Skeletal muscle satellite cell (primary cell): ENCODE results near the gene SEMA3C.

Experiments
- H3K27me3 ChIP-seq: 2 replicates; pipeline ENCODE4 v1.7.0; 2013; ENCODE audit warnings: low read length; ENCODE audit not compliant: control insufficient read depth, insufficient read depth
- H3K36me3 ChIP-seq: 2 replicates; pipeline ENCODE4 v1.7.0; 2013; ENCODE audit warnings: mild to moderate bottlenecking, control low read depth, low read length; ENCODE audit not compliant: insufficient read depth
- H3K4me1 ChIP-seq: 2 replicates; pipeline ENCODE4 v1.7.0; 2013; ENCODE audit warnings: low read length; ENCODE audit not compliant: control insufficient read depth, insufficient read depth
- H3K4me2 ChIP-seq: 2 replicates; pipeline ENCODE4 v1.7.0; 2013; ENCODE audit warnings: mild to moderate bottlenecking, low read length
- H3K4me3 ChIP-seq: 2 replicates; pipeline ENCODE4 v1.7.0; 2013; ENCODE audit warnings: low read length
- H3K9ac ChIP-seq: 2 replicates; pipeline ENCODE4 v1.7.0; 2013; ENCODE audit warnings: mild to moderate bottlenecking, low read depth, low read length, moderate library complexity
- H3K9me3 ChIP-seq: replicated peaks from 2 replicates; pipeline ENCODE4 v1.7.0; 2013; ENCODE audit warnings: mild to moderate bottlenecking, control low read depth, low read length

Gene SEMA3C

DNA sequence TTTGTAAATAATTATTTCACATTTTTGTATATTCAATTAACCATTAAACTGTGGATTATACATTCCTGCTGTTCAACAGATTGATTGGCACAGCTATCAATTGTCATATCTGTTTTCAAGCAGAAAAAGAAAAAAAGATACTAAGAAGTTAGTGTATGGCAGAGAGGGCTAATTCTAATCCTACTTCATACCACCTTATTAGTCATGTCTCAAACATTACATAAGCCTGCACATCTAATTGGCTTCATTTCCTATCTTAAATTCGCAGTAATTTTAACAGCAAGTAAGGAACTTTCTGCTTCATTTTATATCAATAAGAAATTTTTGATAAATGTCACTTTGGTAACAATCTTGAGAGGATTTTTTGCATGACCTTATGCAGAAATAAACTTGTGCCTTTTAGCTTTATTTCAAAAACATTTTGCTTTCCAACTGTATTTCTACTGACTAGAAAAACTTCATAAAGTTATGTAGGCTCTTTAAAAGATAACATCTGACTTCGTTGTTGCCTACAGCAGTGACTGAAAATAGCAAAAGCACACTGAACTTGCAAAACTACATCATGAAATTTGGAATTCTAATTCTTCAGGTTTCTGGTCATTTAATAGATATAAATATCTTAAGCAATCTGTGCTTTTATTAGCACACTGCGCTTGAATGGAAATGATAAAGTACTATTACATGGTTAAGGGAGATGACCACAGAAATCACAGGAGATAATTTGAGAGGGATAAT is 111.5 kb downstream of the SEMA3C start:
- H3K4me3 ChIP-seq: no peak overlapping the region

DNA sequence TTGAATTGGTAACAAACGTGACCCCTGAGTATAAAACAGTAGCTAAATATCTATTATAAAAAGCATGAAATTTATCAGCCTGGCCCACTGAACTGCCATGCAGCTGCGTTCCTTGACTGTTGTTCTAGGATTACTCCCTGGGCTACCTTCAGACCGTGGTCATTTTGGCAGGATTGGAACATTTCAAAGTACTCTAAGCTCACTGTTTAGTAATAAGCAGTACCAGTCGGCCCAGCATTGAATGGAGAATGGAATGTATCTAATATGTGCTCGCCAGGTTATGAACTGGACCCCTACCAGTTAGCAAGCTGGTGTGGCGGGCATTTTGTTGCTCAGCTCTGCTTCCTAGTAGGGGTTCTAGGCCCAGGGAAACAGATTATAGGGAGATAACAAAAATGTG is 112.2 kb downstream of the SEMA3C start:
- Histone ChIP-seq H3K4me3 (no peak overlapping the region), H3K4me1 (peaks cover 29% of the 10 kb centered on the region), H3K9me3 (no peaks in the 10 kb centered on the region), H3K4me2 (no peak overlapping the region), H3K9ac (no peak overlapping the region), H3K27me3 (no peaks in the 10 kb centered on the region), H3K36me3 (peaks cover 45% of the 10 kb centered on the region)

More for the DNA sequence above, 111.5 kb downstream of the SEMA3C start:
- Histone ChIP-seq H3K27me3 (no peaks in the 10 kb centered on the region), H3K4me1 (peaks cover 29% of the 10 kb centered on the region), H3K36me3 (peaks cover 41% of the 10 kb centered on the region), H3K4me2 (peak overlapping the region; percentile 1), H3K9me3 (no peaks in the 10 kb centered on the region), H3K9ac (no peak overlapping the region)

DNA sequence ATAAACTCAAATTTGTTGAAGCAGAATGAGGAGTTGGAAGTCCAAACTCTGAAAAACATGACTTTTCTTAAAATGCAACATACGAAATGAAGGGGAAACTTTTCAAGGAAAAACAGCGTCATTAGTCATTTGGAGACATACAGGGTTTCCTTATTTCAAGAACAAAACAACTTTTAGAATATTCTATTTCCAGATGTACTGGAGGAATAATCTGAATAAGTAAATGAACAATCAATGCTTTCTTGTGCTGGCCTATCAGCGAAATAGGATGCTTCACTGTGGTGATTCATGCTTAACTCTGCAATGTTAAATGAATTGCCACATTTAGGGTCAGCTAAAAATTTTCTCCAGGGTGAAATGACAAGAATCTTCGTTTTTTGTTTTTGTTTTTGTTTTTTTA is 114.3 kb downstream of the SEMA3C start:
- Histone ChIP-seq H3K4me3 (no peak overlapping the region), H3K4me1 (peaks cover 29% of the 10 kb centered on the region), H3K27me3 (no peaks in the 10 kb centered on the region), H3K4me2 (no peak overlapping the region), H3K36me3 (peaks cover 46% of the 10 kb centered on the region), H3K9me3 (no peaks in the 10 kb centered on the region), H3K9ac (no peak overlapping the region)

DNA sequence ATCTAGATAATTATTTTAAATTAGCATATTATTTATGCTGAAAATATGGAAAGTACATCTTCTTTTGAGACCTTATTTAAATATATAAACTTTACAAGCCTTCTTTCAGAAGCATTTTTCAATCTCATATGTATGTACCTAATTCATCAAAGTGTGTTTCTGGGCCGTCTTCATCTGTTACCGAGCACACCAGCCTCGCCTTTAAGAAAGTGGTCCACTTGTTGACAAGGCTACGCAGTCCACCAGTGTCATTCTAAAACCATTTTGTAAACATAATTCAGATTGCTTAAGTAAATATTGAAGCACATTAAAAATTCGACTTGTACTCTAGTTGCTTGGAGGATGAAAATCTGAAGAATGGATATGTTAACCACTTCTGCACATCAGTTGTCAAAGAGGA is 116.3 kb downstream of the SEMA3C start:
- H3K4me2 ChIP-seq: no peak overlapping the region
- no peak overlapping the region for H3K4me3 ChIP-seq
- H3K4me1 ChIP-seq: peaks cover 13% of the 10 kb centered on the region
- peaks cover 49% of the 10 kb centered on the region for H3K36me3 ChIP-seq
- no peak overlapping the region for H3K9ac ChIP-seq
- H3K27me3 ChIP-seq: no peaks in the 10 kb centered on the region
- H3K9me3 ChIP-seq: no peaks in the 10 kb centered on the region

DNA sequence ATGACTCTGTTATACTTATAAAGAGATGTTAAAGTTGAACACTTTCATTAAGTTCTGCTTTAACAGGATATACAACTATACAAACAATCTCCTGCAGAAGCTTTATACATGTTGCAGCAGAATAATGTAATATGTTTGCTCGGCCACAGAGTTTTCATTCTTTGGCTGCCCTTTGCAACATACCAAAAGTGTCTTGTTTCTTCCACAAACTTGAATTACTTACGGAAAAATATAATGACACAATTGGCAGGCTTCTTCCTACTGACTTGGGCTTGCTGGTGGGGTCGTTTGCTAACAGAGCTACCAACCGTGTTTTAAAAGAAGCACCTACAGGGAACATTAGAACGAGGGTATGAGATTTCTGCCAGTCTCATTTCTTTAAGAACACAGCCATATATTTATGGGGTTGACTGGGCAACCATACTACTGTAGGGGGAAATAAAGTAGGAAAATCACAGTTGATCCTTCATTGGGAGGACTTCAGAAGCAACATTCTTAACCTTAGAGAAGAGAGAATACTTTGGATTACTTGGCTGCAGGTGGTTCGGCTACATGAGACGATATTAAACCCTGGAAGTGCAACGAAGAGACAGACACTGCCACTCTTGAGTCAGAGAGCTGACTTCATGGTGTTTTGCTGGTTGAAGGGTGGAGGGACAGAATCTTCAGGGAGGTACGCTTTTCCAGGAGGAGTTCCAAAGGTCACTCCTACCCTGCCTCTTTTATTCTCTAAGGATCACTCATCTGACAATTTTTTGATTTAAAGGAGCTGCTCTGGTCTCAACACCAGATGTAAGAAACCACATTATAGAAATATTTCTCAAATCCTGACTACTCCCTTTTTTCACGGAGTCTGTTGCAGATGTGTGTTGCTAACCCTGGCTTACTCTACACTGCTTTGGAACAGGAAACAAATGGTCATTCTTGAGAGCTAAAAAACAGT is 123.9 kb downstream of the SEMA3C start:
- Histone ChIP-seq H3K9ac (no peak overlapping the region), H3K9me3 (no peaks in the 10 kb centered on the region), H3K27me3 (no peaks in the 10 kb centered on the region), H3K4me3 (no peak overlapping the region), H3K4me2 (no peak overlapping the region), H3K4me1 (peaks cover 7% of the 10 kb centered on the region), H3K36me3 (peaks cover 73% of the 10 kb centered on the region)

DNA sequence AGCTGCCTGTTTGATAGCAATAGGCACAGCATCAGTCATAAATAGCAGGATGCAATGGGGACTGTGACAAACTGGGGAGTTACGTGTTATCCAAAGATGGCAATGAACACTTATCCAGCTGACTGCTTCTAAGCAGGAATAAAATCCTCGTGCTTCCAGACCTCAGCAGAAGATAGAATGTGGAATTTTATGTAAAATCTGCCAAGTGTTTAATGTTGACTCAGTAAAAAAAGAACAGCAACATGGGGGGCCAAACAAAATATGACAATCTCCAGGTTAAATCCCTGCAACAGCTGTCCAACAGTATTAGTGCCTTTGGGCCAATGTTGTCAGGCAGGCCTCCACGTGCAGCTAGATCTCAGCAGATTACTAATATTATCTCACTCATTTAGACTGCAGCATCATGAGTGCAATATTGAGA is 127.3 kb downstream of the SEMA3C start:
- no peak overlapping the region for H3K4me3 ChIP-seq
- H3K27me3 ChIP-seq: no peaks in the 10 kb centered on the region
- H3K4me1 ChIP-seq: peaks cover 7% of the 10 kb centered on the region
- H3K9ac ChIP-seq: no peak overlapping the region
- no peak overlapping the region for H3K4me2 ChIP-seq
- H3K9me3 ChIP-seq: no peaks in the 10 kb centered on the region
- peaks cover 80% of the 10 kb centered on the region for H3K36me3 ChIP-seq

DNA sequence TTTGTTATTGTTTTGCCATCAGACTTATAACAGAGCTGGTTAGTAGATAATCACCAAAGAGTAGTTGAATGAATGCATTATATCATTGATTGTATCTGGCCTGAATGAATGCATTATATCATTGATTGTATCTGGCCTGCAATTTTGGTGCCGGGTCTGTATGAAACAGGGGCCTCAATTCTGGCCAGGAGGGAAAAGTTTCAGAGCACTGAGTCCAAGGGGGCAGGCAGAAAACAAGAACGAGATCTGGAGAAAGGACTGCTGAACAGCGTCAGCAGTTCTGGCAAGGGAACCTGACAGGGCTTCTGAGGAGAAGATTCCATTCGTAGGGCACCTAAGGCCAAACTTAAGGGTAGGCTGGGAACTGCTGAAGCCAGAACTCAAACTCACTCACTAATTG is 128.0 kb downstream of the SEMA3C start:
- Histone ChIP-seq H3K36me3 (peaks cover 80% of the 10 kb centered on the region), H3K9ac (no peak overlapping the region), H3K4me1 (peaks cover 13% of the 10 kb centered on the region), H3K4me3 (no peak overlapping the region), H3K4me2 (no peak overlapping the region), H3K9me3 (no peaks in the 10 kb centered on the region), H3K27me3 (no peaks in the 10 kb centered on the region)

DNA sequence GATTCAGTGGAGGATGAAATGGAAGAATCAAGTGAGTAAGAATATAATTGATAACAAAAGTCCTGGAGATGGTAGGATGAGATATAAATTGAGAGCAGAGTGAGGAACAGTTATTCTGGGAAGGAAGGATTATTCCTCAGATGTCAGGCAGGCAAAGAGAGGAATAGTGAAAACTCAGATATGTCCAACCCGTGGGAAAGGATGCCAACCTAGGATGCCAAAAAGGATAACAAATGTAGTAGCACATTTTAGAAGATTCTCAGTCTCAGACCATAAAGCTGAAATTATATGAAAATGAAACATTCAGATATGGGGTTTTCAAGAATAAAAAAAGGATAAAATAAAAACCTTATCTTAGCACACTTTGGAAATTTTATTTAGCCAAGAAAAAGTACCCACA is 131.1 kb downstream of the SEMA3C start:
- H3K9me3 ChIP-seq: no peaks in the 10 kb centered on the region
- H3K4me1 ChIP-seq: peaks cover 41% of the 10 kb centered on the region
- H3K4me3 ChIP-seq: no peak overlapping the region
- H3K36me3 ChIP-seq: peaks cover 58% of the 10 kb centered on the region
- H3K27me3 ChIP-seq: no peaks in the 10 kb centered on the region
- no peak overlapping the region for H3K9ac ChIP-seq
- H3K4me2 ChIP-seq: no peak overlapping the region

DNA sequence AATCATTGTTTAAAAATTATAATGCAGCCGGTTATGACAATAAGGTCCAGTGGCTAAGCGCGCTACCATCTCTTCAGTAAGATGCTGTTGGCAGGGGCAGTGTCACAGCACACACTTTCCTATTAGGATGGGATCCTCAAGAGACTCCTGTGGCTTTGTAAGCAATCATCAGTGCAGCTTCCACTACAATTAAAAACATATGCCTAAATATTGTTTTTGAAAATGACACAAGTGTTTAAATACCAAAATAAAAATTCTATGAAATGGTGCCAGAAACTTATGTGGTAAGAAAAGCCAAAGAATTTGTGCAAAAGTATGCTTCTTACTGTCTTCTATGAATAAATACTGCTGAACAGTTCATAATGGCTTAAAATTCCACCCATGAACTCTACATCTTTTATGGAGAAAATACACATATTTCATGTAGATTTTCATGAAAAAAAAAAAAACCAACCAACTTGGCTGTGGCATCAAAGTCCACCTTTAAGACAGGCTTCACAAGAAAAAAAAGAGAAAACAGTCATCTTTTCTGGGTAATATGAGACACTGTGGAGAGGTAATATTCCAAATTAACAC is 132.8 kb downstream of the SEMA3C start:
- Histone ChIP-seq H3K4me2 (no peak overlapping the region), H3K4me1 (peaks cover 51% of the 10 kb centered on the region), H3K27me3 (no peaks in the 10 kb centered on the region), H3K9me3 (no peaks in the 10 kb centered on the region), H3K9ac (no peak overlapping the region), H3K4me3 (no peak overlapping the region), H3K36me3 (peaks cover 46% of the 10 kb centered on the region)

DNA sequence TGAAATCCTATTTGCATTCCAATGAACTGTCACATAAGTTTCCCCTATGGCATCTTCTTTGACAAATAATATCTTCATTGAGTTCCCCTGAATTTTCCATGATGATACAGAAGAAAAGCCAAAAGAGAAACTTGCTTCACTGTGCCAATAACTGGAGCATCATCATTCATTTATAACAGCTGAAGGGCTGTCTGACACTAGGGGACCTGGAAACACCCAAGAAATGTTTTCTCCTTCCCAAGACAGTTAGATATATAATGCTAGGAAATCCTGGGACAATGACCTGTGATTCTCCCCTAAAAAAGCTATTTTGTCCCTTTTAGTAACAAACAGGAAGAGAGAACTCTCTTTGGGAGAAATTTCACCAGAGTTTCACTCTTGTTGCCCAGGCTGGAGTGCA is 133.6 kb downstream of the SEMA3C start:
- Histone ChIP-seq H3K9me3 (no peaks in the 10 kb centered on the region), H3K9ac (no peak overlapping the region), H3K36me3 (peaks cover 41% of the 10 kb centered on the region), H3K4me3 (no peak overlapping the region), H3K27me3 (no peaks in the 10 kb centered on the region), H3K4me2 (no peak overlapping the region), H3K4me1 (peaks cover 56% of the 10 kb centered on the region)

DNA sequence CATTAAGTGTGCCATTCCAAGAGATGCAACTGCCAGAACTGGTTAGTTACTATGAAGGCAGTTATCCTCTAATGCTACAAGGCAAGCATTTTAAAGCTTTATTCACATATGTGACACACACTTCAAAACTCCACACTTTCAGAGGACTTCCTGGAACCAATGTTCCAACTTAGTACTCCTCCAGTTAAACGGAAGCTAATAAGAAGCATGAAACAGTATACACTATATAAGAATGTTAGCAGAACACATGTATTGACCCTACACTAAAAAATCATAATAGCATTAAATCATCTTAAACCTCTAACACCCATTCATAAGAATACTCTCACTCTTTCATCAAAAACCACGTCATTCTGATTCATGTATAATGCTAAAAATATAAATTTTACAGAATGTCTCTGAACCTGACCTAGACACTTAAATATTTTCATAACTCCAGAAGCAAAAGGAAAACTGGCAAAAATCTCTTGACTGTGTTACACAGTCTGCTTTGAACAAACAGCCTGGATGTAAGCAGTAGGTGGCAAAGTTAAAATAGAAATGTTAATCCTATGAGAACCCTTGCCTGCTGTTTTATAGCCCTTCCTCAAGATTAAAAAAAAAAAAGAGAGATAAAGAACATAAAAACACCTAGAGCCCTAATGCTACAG is 135.0 kb downstream of the SEMA3C start:
- H3K9ac ChIP-seq: peak overlapping the region; percentile 61
- peaks cover 39% of the 10 kb centered on the region for H3K36me3 ChIP-seq
- no peak overlapping the region for H3K4me3 ChIP-seq
- peak overlapping the region; percentile 38 for H3K4me2 ChIP-seq
- no peaks in the 10 kb centered on the region for H3K27me3 ChIP-seq
- H3K4me1 ChIP-seq: peaks cover 56% of the 10 kb centered on the region
- no peaks in the 10 kb centered on the region for H3K9me3 ChIP-seq
